ENCODE measurements around the gene MRPL53. TPM values are rescaled to one million over a fixed set of nuclear protein-coding genes. Genes with fewer than 3 reads are reported as not detected.
"Not testable (repeated sequence)": the region's sequence is repeated elsewhere in the genome, so short reads cannot be mapped to it uniquely, and the experiment has no call there.

The MRPL53 gene
- polyA plus RNA-seq, 4 donors: 46.7 to 75.1 (median 54.3) TPM

DNA sequence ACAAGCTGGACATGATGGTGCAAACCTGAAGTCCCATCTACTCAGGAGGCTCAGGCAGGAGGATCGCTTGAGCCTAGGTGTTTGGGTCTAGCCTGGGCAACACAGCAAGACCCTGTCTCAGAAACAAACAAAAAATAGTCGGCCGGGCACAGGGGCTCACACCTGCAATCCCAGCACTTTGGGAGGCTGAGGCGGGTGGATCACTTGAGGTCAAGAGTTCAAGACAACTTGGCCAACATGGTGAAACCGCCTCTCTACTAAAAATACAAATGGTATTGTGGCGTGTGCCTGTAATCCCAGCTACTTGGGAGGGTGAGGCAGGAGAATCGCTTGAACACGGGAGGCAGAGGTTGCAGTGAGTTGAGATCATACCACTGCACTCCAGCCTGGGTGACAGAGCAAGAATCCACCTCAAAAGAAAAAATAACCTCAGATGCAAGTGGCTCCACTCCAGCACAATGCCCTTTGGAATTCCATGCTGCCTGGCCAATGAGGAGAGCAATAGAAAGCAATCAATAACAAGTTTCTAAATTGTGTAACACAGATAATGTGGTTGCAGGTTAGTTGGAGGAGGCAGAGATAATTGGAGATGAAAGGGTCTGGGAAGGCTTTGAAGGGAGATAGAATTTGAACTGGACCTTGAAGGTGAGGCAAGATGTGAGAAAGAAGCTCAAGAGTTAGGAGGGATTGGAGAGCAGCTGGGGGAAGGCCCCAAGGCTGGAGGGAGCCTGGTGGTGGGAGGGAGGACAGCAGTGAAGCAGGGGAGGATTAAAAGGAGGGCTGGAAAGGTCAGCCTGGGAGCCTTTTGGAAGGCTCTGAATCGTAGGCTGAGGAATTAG lies 16.4 kb upstream of the MRPL53 start:
- Histone ChIP-seq H3K36me3 (ENCODE audit: control insufficient read depth in 3 of 3, insufficient read depth in 2 of 3, low read depth in 1 of 3, low read length in 3 of 3) (peaks cover 13 to 73% (median 17%) of the 10 kb centered on the region in 3 donors), H3K4me1 (ENCODE audit: control insufficient read depth in 3 of 3, insufficient read depth in 2 of 3, low read depth in 1 of 3, low read length in 2 of 3) (peaks cover 0 to 50% (median 5%) of the 10 kb centered on the region in 3 donors), H3K27me3 (ENCODE audit: control insufficient read depth in 3 of 3, insufficient read depth in 3 of 3, low read length in 3 of 3) (no peaks in the 10 kb centered on the region), H3K4me3 (ENCODE audit: low read depth in 1 of 3, low read length in 3 of 3) (no peak overlapping the region), H3K9me3 (ENCODE audit: control insufficient read depth in 2 of 2, insufficient read depth in 1 of 2, low read depth in 1 of 2, low read length in 1 of 2) (no peaks in the 10 kb centered on the region), H3K27ac (ENCODE audit: low read depth in 1 of 3, low read length in 2 of 3) (peak overlapping the region; percentile 32 to 89 (median 82))
- peak; percentile 90 to 93 for DNase-seq
- 31 to 72% (median 51%) methylated on average over 9 of the region's 9 CpGs for WGBS, 3 donors
- no peak for FAIRE-seq

DNA sequence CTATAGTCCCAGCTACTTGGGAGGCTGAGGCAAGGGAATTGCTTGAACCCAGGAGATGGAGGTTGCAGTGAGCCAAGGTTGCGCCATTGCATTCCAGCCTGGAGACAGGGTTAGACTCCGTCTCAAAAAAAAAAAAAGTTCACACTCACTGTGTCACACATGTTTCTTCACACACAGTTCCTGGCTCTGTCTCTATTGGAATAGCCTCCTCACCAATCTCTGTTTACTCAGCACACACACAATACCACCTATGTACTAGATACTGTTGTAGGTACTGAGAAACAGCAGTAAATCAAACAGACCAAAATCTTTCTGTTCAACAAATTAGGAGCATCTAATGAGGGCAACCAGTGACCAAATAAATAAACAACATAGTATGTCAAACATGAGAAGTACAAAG lies 13.7 kb upstream of the MRPL53 start:
- H3K36me3 ChIP-seq (ENCODE audit: control insufficient read depth in 3 of 3, insufficient read depth in 2 of 3, low read depth in 1 of 3, low read length in 3 of 3): peaks cover 1 to 57% (median 3%) of the 10 kb centered on the region in 3 donors
- FAIRE-seq: no peak
- no peak overlapping the region for H3K4me3 ChIP-seq (ENCODE audit: low read depth in 1 of 3, low read length in 3 of 3)

DNA sequence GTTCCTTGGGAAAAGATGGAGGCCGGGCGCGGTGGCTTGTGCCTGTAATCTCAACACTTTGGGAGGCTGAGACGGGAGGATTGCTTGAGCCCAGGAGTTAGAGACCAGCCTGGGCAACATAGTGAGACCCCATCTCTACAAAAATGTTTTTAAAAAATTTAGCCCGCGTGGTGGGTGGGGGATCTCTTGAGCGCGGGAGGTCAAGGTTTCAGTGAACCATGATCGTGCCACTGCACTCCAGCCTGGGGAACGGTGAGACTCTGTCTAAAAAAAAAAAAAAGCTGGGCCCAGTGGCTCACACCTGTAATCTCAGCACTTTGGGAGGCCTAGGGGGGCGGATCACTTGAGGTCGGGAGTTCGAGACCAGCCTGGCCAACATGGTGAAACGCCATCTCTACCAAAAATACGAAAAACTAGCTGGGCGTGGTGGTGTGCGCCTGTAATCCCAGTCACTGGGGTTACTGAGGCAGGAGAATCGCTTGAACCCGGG lies 11.2 kb upstream of the MRPL53 start:
- WGBS, 3 donors: 45 to 72% (median 58%) methylated on average over 19 of the region's 19 CpGs
- not testable (repeated sequence) for H3K9me3 ChIP-seq (ENCODE audit: control insufficient read depth in 2 of 2, insufficient read depth in 1 of 2, low read depth in 1 of 2, low read length in 1 of 2); DNase-seq; FAIRE-seq; H3K27me3 ChIP-seq (ENCODE audit: control insufficient read depth in 3 of 3, insufficient read depth in 3 of 3, low read length in 3 of 3)
- Histone ChIP-seq H3K4me3 (ENCODE audit: low read depth in 1 of 3, low read length in 3 of 3) (peak overlapping the region; percentile 81 to 90 (median 85)), H3K27ac (ENCODE audit: low read depth in 1 of 3, low read length in 2 of 3) (peak overlapping the region in 1 of 3 donors; percentile 86), H3K36me3 (ENCODE audit: control insufficient read depth in 3 of 3, insufficient read depth in 2 of 3, low read depth in 1 of 3, low read length in 3 of 3) (peaks cover 0 to 52% (median 0%) of the 10 kb centered on the region in 3 donors), H3K4me1 (ENCODE audit: control insufficient read depth in 3 of 3, insufficient read depth in 2 of 3, low read depth in 1 of 3, low read length in 2 of 3) (peaks cover 0 to 32% (median 2%) of the 10 kb centered on the region in 3 donors)

More for the DNA sequence above, 13.7 kb upstream of the MRPL53 start:
- no peak for DNase-seq
- 90 to 94% (median 93%) methylated on average over 2 of the region's 2 CpGs for WGBS, 3 donors
- Histone ChIP-seq H3K27ac (ENCODE audit: low read depth in 1 of 3, low read length in 2 of 3) (no peak overlapping the region), H3K27me3 (ENCODE audit: control insufficient read depth in 3 of 3, insufficient read depth in 3 of 3, low read length in 3 of 3) (no peaks in the 10 kb centered on the region), H3K9me3 (ENCODE audit: control insufficient read depth in 2 of 2, insufficient read depth in 1 of 2, low read depth in 1 of 2, low read length in 1 of 2) (no peaks in the 10 kb centered on the region), H3K4me1 (ENCODE audit: control insufficient read depth in 3 of 3, insufficient read depth in 2 of 3, low read depth in 1 of 3, low read length in 2 of 3) (peaks cover 2 to 46% (median 5%) of the 10 kb centered on the region in 3 donors)

DNA sequence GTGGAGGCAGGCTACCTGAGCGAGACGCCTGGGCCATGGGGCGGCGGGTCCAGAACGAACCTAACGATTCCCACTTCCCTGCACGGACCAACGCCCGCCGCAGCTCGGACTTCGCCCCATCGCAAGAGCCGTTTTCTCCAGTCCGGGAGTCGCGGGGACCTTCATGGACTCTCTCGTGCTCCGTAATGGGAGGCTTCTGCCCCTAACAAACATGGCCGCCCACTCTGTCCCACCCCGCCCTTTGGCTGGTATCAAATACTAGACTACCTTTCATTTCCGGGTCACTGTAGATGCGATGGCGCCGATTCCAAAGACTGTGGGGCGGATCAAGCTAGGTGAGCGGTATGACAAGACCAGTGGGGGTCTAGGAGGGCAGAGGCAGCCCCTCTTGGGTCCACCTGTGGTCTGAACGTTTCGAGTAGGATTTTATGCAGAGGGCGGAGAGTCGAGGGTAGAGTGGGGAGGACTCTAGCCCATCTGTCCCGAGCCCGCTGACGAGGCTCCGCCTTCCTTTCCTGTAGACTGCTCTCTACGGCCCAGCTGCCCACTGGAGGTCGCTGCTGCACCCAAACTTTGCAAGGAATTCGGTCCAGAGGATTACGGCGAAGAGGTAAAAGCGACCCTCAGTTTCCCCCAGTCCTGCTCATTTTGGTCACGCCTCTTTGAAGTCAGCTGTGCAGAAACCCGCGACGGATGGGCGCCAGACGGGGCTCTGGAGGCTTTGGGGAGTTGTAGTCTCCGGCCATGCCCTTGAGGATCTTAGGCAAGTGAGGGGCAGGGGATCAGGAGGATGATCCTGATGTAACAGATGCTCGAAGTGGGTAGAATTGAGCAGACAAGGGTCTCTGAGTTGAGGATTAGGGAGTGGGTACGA lies 10.6 kb upstream of the MRPL53 start, which contains the start of the genes CCDC142 and TTC31:
Gene CCDC142, minus strand, starts transcription at position 198 of the 874 bp plus-strand sequence. Its CDS starts 161 bp downstream, at position 37.
Gene TTC31, plus strand, starts transcription at position 281 of the 874 bp plus-strand sequence. Its CDS starts 15 bp downstream, at position 296.
- peak; percentile 99 for DNase-seq
- peak within 1 kb of the TSS; percentile 81 to 90 (median 85) for H3K4me3 ChIP-seq (ENCODE audit: low read depth in 1 of 3, low read length in 3 of 3)
- no peaks in the 10 kb centered on the region for H3K27me3 ChIP-seq (ENCODE audit: control insufficient read depth in 3 of 3, insufficient read depth in 3 of 3, low read length in 3 of 3)
- H3K27ac ChIP-seq (ENCODE audit: low read depth in 1 of 3, low read length in 2 of 3): peak within 1 kb of the TSS; percentile 86 to 96 (median 87)
- WGBS, 3 donors: 0 to 1% (median 1%) methylated on average over 47 to 50 of the region's 50 CpGs
- H3K4me1 ChIP-seq (ENCODE audit: control insufficient read depth in 3 of 3, insufficient read depth in 2 of 3, low read depth in 1 of 3, low read length in 2 of 3): peaks cover 0 to 25% (median 2%) of the 10 kb centered on the region in 3 donors
- H3K36me3 ChIP-seq (ENCODE audit: control insufficient read depth in 3 of 3, insufficient read depth in 2 of 3, low read depth in 1 of 3, low read length in 3 of 3): peaks cover 0 to 58% (median 2%) of the 10 kb centered on the region in 3 donors
- no peaks in the 10 kb centered on the region for H3K9me3 ChIP-seq (ENCODE audit: control insufficient read depth in 2 of 2, insufficient read depth in 1 of 2, low read depth in 1 of 2, low read length in 1 of 2)
- FAIRE-seq: no peak

DNA sequence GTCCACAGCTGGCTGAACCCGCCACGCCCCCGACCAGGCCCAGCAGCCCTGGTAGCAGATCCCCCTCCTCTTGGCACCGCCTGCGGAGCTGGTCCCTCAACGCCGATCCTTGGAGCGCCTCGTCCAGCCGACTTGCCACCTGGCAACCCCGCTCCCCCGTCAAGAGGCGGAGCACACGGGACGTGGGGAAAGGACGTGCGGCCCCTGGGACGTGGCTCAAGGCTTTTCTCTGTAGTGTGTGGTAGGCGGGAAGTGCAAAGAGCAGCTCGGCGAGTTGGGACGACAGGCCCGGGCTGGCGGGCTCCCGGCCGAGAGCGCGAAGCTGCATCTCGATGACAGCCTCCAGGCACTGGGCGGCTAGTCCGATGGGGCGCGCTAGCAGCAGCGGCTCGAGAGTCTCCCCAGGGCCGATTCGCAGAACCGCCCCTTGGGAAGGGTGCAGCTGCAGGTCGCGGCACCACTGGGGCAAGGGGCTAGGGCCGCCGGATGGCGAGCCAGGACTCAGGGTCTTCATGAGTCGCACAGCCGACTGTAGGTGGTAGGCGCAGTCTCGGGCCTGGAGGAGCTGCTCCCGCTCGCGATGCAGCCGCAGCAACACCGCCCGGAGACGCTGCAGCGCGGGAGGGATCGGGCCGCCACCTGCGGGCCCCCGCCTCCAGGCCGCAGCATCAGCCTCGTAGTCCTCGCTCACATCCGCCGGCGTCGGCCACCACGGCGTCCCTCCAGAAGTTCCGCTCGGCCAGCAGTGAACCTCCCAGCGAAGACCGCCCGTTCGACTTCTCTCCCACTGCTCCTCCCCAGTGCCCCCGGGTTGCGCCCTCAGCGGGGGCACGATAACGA lies 9.7 kb upstream of the MRPL53 start:
- H3K36me3 ChIP-seq (ENCODE audit: control insufficient read depth in 3 of 3, insufficient read depth in 2 of 3, low read depth in 1 of 3, low read length in 3 of 3): peaks cover 0 to 58% (median 4%) of the 10 kb centered on the region in 3 donors
- DNase-seq: peak; percentile 45 to 66

DNA sequence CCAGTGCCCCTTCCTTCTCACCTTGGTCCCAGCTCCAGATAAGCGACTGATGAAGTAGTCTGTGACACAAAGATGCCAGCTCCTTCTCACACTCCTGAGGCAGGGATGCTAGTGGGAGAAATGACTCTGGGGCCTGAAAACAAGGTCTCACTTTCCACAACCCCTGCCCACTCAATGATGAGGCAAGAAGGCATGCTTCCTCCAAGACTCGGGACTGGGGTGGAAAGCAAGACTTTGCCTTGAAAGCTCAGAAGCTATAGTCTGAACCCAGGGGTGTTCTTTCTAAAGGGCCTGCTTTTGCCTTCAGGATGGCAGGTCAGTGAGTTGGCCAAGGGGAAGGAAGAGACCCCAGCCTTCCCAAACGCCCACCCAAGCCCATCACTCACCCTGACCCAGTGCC lies 9.0 kb upstream of the MRPL53 start:
- no peak for DNase-seq
- WGBS, 3 donors: 23 to 38% (median 27%) methylated on average over 3 of the region's 3 CpGs
- H3K27ac ChIP-seq (ENCODE audit: low read depth in 1 of 3, low read length in 2 of 3): peak overlapping the region in 1 of 3 donors; percentile 86
- H3K9me3 ChIP-seq (ENCODE audit: control insufficient read depth in 2 of 2, insufficient read depth in 1 of 2, low read depth in 1 of 2, low read length in 1 of 2): no peaks in the 10 kb centered on the region
- peaks cover 0 to 53% (median 4%) of the 10 kb centered on the region in 3 donors for H3K36me3 ChIP-seq (ENCODE audit: control insufficient read depth in 3 of 3, insufficient read depth in 2 of 3, low read depth in 1 of 3, low read length in 3 of 3)
- no peaks in the 10 kb centered on the region for H3K27me3 ChIP-seq (ENCODE audit: control insufficient read depth in 3 of 3, insufficient read depth in 3 of 3, low read length in 3 of 3)
- H3K4me1 ChIP-seq (ENCODE audit: control insufficient read depth in 3 of 3, insufficient read depth in 2 of 3, low read depth in 1 of 3, low read length in 2 of 3): peaks cover 0 to 29% (median 2%) of the 10 kb centered on the region in 3 donors
- FAIRE-seq: no peak
- peak overlapping the region in 2 of 3 donors; percentile 81 to 85 for H3K4me3 ChIP-seq (ENCODE audit: low read depth in 1 of 3, low read length in 3 of 3)

More for the DNA sequence above, 9.7 kb upstream of the MRPL53 start:
- FAIRE-seq: no peak
- Histone ChIP-seq H3K4me1 (ENCODE audit: control insufficient read depth in 3 of 3, insufficient read depth in 2 of 3, low read depth in 1 of 3, low read length in 2 of 3) (peaks cover 0 to 24% (median 2%) of the 10 kb centered on the region in 3 donors), H3K9me3 (ENCODE audit: control insufficient read depth in 2 of 2, insufficient read depth in 1 of 2, low read depth in 1 of 2, low read length in 1 of 2) (no peaks in the 10 kb centered on the region), H3K27ac (ENCODE audit: low read depth in 1 of 3, low read length in 2 of 3) (peak overlapping the region; percentile 86 to 96 (median 87)), H3K4me3 (ENCODE audit: low read depth in 1 of 3, low read length in 3 of 3) (peak overlapping the region; percentile 81 to 90 (median 85)), H3K27me3 (ENCODE audit: control insufficient read depth in 3 of 3, insufficient read depth in 3 of 3, low read length in 3 of 3) (no peaks in the 10 kb centered on the region)
- WGBS, 3 donors: 1 to 2% (median 1%) methylated on average over 67 to 80 of the region's 80 CpGs

DNA sequence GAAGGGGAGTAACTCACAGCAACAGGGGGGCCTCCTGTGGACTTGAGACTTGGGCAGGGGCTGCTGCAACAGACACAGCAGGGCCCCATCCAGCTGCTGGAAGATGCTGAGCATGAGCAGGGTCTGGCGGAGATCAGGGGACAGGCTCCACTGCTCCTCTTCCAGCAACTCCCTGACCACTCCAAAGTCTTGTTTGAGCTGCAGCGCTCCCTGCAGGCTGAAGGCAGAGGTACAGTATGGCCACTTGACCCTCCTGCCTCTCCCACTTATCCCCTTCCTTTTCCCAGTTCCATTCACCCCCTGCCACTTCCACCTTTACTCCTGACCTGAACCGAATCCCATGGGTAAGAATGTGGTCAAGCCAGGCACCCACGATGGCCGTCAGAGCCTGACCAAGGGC lies 2.4 kb upstream of the MRPL53 start:
- Histone ChIP-seq H3K4me1 (ENCODE audit: control insufficient read depth in 3 of 3, insufficient read depth in 2 of 3, low read depth in 1 of 3, low read length in 2 of 3) (peaks cover 0 to 20% (median 1%) of the 10 kb centered on the region in 3 donors), H3K36me3 (ENCODE audit: control insufficient read depth in 3 of 3, insufficient read depth in 2 of 3, low read depth in 1 of 3, low read length in 3 of 3) (peaks cover 2 to 45% (median 4%) of the 10 kb centered on the region in 3 donors)
- 88 to 92% (median 90%) methylated on average over 5 of the region's 5 CpGs for WGBS, 3 donors

More for the DNA sequence above, 2.4 kb upstream of the MRPL53 start:
- H3K4me3 ChIP-seq (ENCODE audit: low read depth in 1 of 3, low read length in 3 of 3): no peak overlapping the region
- no peak overlapping the region for H3K27ac ChIP-seq (ENCODE audit: low read depth in 1 of 3, low read length in 2 of 3)
- no peaks in the 10 kb centered on the region for H3K9me3 ChIP-seq (ENCODE audit: control insufficient read depth in 2 of 2, insufficient read depth in 1 of 2, low read depth in 1 of 2, low read length in 1 of 2)
- no peak for DNase-seq
- FAIRE-seq: no peak
- no peaks in the 10 kb centered on the region for H3K27me3 ChIP-seq (ENCODE audit: control insufficient read depth in 3 of 3, insufficient read depth in 3 of 3, low read length in 3 of 3)
